Bronchial epithelial cell (primary cell): Measurements from ENCODE around the gene IER3. TPM values are rescaled to one million over a fixed set of nuclear protein-coding genes. Genes with fewer than 3 reads are reported as not detected.
"Not testable (repeated sequence)": the region's sequence is repeated elsewhere in the genome, so short reads cannot be mapped to it uniquely, and the experiment has no call there.

Experiments
- DNase-seq: peaks from one replicate; pipeline ENCODE4 v3.0.0-alpha.2; 2010; ENCODE audit warnings: low read depth
- FAIRE-seq: peaks from 2 replicates; lab custom pipeline; 2011; peaks lifted over from hg19 to GRCh38; lab: Jason Lieb, UNC
- H3K27me3 ChIP-seq: 2 replicates; pipeline ENCODE4 v1.5.1; 2011; ENCODE audit warnings: low read length; ENCODE audit not compliant: control insufficient read depth, insufficient read depth
- H3K36me3 ChIP-seq: 2 replicates; pipeline ENCODE4 v1.5.1; 2011; ENCODE audit warnings: low read length; ENCODE audit not compliant: control insufficient read depth, insufficient read depth
- H3K4me3 ChIP-seq: 2 replicates; pipeline ENCODE4 v1.5.1; 2011; ENCODE audit warnings: mild to moderate bottlenecking, low read depth, low read length, control low read depth
- total RNA-seq: library from RNA; depleted of rRNA; stranded (reverse); fragments of >200 nt; gene quantifications from 2 replicates; pipeline ENCODE4 v1.2.1, GENCODE V29; 2014
- TF ChIP-seq, protein P1 (sequence below): IDR thresholded peaks from 2 replicates; pipeline ENCODE4 v1.5.1; 2011; ENCODE audit warnings: mild to moderate bottlenecking, moderate library complexity, low read length, control low read depth, inconsistent platforms; ENCODE audit not compliant: insufficient read depth, severe bottlenecking

The IER3 gene
- total RNA-seq, 1 donor from 2014 or later = 186 TPM

DNA sequence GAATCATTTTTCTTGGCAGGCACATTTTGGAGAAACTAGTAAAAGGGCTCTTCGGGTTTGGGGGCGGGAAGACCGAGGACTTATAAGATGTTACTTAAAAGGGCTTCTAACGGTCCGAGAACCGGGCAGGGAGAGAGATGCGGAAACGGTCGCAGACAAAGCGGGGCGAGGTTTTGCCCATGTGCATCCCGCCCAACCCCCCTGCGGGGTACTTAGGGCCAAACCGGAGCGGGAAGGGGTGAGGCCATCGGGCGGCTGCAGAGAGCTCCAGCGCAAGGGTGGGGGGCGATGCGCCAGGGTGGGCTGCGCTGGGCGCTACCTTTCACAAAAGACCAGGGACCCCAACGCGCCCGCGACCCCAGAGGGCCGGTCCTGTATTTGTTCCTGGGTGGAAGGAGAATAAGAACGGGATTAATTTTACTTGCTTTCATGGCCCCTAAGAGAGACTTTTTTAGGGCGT lies 23.6 kb downstream of the IER3 start:
- FAIRE-seq = no peak
- no peaks in the 10 kb centered on the region for H3K27me3 ChIP-seq
- H3K4me3 ChIP-seq = peak overlapping the region; percentile 82
- peaks cover 17% of the 10 kb centered on the region for H3K36me3 ChIP-seq
- DNase-seq = no peak
- TF ChIP-seq, protein P1, sequence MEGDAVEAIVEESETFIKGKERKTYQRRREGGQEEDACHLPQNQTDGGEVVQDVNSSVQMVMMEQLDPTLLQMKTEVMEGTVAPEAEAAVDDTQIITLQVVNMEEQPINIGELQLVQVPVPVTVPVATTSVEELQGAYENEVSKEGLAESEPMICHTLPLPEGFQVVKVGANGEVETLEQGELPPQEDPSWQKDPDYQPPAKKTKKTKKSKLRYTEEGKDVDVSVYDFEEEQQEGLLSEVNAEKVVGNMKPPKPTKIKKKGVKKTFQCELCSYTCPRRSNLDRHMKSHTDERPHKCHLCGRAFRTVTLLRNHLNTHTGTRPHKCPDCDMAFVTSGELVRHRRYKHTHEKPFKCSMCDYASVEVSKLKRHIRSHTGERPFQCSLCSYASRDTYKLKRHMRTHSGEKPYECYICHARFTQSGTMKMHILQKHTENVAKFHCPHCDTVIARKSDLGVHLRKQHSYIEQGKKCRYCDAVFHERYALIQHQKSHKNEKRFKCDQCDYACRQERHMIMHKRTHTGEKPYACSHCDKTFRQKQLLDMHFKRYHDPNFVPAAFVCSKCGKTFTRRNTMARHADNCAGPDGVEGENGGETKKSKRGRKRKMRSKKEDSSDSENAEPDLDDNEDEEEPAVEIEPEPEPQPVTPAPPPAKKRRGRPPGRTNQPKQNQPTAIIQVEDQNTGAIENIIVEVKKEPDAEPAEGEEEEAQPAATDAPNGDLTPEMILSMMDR = no peak

DNA sequence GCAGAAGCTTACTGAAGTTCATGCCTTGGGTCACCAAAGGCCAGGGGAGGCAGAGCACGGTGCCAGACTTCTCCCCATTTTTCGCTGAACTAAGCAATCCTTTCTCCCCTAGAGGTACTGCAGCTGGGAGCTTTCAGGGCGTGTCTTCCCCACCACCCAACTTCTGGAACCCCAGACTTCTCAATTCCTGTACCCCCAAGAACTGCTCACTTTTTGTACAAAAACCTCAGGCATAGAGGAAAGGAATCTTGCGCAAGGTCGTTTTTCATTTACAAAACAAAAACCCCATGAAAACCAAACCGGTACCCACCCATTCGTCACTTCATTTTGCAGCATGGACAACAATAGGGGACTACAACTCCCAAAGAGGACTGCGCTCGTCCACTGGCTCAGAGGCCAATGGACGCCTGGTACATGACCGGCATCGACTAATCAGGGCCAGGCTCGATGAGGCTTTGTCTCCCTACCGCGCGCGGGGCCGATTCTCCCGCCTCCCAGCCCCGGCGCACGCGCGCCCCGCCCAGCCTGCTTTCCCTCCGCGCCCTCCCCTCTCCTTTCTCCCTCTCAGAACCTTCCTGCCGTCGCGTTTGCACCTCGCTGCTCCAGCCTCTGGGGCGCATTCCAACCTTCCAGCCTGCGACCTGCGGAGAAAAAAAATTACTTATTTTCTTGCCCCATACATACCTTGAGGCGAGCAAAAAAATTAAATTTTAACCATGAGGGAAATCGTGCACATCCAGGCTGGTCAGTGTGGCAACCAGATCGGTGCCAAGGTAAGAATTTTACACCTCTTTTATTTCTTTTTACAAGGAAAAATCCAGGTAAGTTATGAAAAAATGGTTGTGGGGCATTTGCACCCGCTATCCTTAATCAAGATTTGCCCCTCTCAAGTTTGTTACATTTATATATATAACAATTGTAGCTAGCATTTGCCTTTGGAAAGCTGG lies 24.3 kb downstream of the IER3 start, which contains the start of gene TUBB:
TSS of gene TUBB (plus strand) at position 562 of the 947 bp plus-strand sequence. CDS start at position 717, 155 bp downstream.
- Histone ChIP-seq H3K27me3 (no peaks in the 10 kb centered on the region), H3K4me3 (peak within 1 kb of the TSS; percentile 82), H3K36me3 (peaks cover 17% of the 10 kb centered on the region)
- DNase-seq (peak; percentile 94), FAIRE-seq (no peak)
- TF ChIP-seq, protein P1 = no peak

DNA sequence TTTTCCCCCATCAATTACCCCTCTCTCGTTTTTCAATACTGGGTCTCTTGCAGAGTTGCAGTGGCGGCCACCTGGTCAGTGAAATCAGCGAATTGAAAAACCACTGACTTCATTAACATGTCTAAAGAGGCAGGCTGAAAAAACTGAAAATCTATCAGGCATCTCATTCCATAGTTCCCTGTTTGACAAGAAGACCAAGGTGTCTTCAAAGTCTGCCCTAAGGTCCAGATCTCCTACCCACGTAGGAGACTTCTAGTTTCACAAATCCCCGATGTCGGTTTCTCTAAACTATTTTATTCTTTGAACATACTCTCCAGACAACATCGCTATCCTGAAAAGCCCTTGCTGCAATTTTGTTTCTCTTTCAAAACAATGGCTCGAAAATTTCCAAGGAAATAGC lies 25.0 kb downstream of the IER3 start:
- no peak for FAIRE-seq

DNA sequence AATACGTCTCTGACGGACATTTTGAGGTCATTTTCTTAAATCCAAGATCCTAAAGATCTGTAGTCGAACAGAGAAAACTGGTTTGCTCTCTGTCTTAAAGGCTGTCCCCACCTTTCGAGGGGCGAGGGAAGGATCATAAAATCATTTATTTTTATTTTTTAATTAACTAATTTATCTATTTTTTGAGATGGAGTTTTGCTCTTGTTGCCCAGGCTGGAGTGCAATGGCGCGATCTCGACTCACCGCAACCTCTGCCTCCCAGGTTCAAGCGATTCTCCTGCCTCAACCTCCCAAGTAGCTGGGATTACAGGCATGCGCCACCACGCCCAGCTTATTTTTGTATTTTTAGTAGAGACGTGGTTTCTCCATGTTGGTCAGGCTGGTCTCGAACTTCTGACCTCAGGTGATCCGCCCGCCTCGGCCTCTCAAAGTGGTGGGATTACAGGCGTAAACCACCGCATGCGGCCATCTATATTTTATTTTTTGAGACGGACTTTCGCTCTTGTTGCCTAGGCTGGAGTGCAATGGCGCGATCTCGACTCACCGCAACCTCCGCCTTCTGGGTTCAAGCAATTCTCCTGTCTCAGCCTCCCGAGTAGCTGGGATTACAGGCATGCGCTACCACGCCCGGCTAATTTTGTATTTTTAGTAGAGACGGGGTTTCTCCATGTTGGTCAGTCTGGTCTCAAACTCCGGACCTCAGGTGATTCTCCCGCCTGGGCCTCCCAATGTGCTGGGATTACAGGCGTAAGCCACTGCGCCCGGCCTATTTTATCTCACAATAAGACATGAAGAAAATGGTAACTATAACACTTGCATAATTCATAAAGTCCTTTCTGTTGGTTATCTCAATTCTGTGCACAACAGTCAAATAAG lies 26.3 kb downstream of the IER3 start:
- not testable (repeated sequence) for FAIRE-seq, DNase-seq, H3K27me3 ChIP-seq, H3K36me3 ChIP-seq
- peak overlapping the region; percentile 22 for H3K4me3 ChIP-seq

More for the DNA sequence above, 25.0 kb downstream of the IER3 start:
- H3K36me3 ChIP-seq = peaks cover 14% of the 10 kb centered on the region
- TF ChIP-seq, protein P1 = no peak
- DNase-seq = no peak
- no peaks in the 10 kb centered on the region for H3K27me3 ChIP-seq
- peak overlapping the region; percentile 82 for H3K4me3 ChIP-seq

DNA sequence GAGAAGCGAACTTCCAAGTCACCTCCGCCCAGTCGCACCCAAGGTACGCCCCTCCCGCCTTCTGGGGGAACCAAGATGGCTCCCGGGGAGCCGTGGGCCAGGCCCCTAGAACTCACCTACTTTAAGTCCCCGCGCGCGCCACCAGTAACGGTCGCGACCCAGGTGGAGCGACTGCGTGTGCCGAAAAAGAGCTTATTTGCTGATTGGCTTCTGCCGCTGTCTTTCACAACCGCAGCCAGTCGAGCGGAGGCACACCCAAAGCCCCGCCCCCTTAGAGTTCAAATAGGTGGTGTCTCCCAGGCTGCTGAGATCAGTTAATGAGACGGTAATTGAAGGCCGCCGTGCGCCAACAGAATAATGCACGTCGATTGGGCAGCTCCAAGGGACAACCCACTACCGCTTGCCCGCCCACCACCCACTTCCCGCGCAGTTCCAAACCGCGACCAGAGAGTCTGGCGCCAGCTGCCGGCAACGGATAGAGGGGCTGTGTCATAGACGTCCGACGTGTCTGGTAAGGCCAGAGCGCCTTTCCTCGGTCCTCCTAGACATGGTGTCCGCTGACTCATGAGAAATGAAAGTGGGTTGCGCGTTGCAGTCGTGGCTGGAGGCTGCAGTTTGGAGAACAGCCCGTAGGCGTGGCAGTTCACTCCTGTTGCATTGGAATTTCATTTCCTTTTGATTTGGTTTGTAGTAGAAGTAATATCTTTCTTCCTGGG lies 27.1 kb downstream of the IER3 start, which contains the start of gene MDC1:
TSS of gene MDC1 (minus strand) at position 153 of the 716 bp plus-strand sequence. CDS start 2,106 bp downstream, outside the sequence.
- DNase-seq = peak; percentile 99
- peak; percentile 73 for FAIRE-seq
- TF ChIP-seq, protein P1 = peak; percentile 43
- peaks cover 2% of the 10 kb centered on the region for H3K36me3 ChIP-seq
- no peaks in the 10 kb centered on the region for H3K27me3 ChIP-seq
- peak within 1 kb of the TSS; percentile 52 for H3K4me3 ChIP-seq
